ENCODE results near the gene BMPR1B. TPM values are rescaled to one million over a fixed set of nuclear protein-coding genes. Genes with fewer than 3 reads are reported as not detected.

The BMPR1B gene
- total and polyA plus RNA-seq, 2 of the 8 experiments (the other 6 are each of a cell fraction or from before 2014, with no cell fraction given): 0.14 to 1.1 TPM

GRCh38 chr4:94759767-94760211 is 2.0 kb downstream of the BMPR1B start:
- Histone ChIP-seq H3K27me3 (replicated peaks in 1 of 4; ENCODE audit: control insufficient read depth in 3 of 4, extremely low read depth in 1 of 4, insufficient read depth in 3 of 4, low read length in 3 of 4) (peaks cover 1 to 45% (median 22%) of the 10 kb centered on the region in 4 experiments), H4K20me1 (replicated peaks in 1 of 2; ENCODE audit: control insufficient read depth in 1 of 2, insufficient read depth in 2 of 2, low read length in 2 of 2) (no peaks in the 10 kb centered on the region), H2BK120ac (replicated peaks; ENCODE audit: low read depth, low read length) (no peak overlapping the region), H3K27ac (ENCODE audit: low read depth, low read length) (no peak overlapping the region), H3K4ac (replicated peaks; ENCODE audit: insufficient read length, low read depth, low read length) (no peak overlapping the region), H3K18ac (ENCODE audit: extremely low read depth, low read length) (no peak overlapping the region), H3K56ac (replicated peaks; ENCODE audit: insufficient read length, low read depth, low read length) (no peak overlapping the region), H4K8ac (ENCODE audit: extremely low read depth, insufficient read depth, low read length) (no peak overlapping the region), H2BK5ac (ENCODE audit: low read depth, low read length) (no peak overlapping the region), H3K9ac (replicated peaks in 1 of 4; ENCODE audit: extremely low read depth in 1 of 4, low read depth in 3 of 4, low read length in 3 of 4) (no peak overlapping the region), H3K4me3 (ENCODE audit: extremely low read depth in 1 of 4, insufficient read depth in 2 of 4, low read depth in 3 of 4, low read length in 4 of 4) (no peak overlapping the region), H4K5ac (ENCODE audit: insufficient read length, low read depth, low read length) (no peak overlapping the region), H3K79me2 (ENCODE audit: control insufficient read depth in 1 of 2, insufficient read depth in 2 of 2, low read length in 2 of 2) (no peaks in the 10 kb centered on the region), H3K9me3 (ENCODE audit: insufficient read depth in 2 of 2, low read depth in 1 of 2, low read length in 1 of 2) (no peaks in the 10 kb centered on the region), H3K23me2 (ENCODE audit: low read depth, low read length) (peaks cover 12% of the 10 kb centered on the region), H3K23ac (ENCODE audit: insufficient read length) (no peak overlapping the region), H2BK12ac (ENCODE audit: low read depth, low read length) (no peak overlapping the region), H3K79me1 (ENCODE audit: low read depth, low read length) (no peaks in the 10 kb centered on the region), H2BK15ac (ENCODE audit: low read length) (no peak overlapping the region), H3K36me3 (ENCODE audit: control insufficient read depth in 2 of 4, insufficient read depth in 4 of 4, low read length in 3 of 4) (no peaks in the 10 kb centered on the region), H2AK5ac (ENCODE audit: low read depth, low read length) (no peak overlapping the region), H3K14ac (ENCODE audit: insufficient read length) (no peak overlapping the region), H3K4me2 (ENCODE audit: insufficient read depth in 1 of 2, low read depth in 2 of 2, low read length in 2 of 2) (no peak overlapping the region; a peak in 1 of 4 replicates), H3K4me1 (replicated peaks in 1 of 4; ENCODE audit: control insufficient read depth in 3 of 4, insufficient read depth in 4 of 4, low read length in 3 of 4) (no peaks in the 10 kb centered on the region), H2AFZ (ENCODE audit: low read length) (no peak overlapping the region), H2BK20ac (ENCODE audit: low read length) (no peak overlapping the region), H4K91ac (replicated peaks; ENCODE audit: insufficient read length, low read length) (no peak overlapping the region)
- no peak for FAIRE-seq
- WGBS, 2 experiments (ENCODE audit: extremely low coverage in 1 of 2, insufficient coverage in 1 of 2, insufficient read length in 1 of 2, insufficient replicate concordance in 2 of 2, low coverage in 1 of 2, low lambda C conversion rate in 2 of 2, missing lambda C conversion rate in 1 of 2): 96% methylated on average over 1 of the region's 1 CpG; no CpG with 5 or more reads in 1 of the 2 experiments
- ChIA-PET POLR2A (ENCODE audit: partially characterized antibody) (no interaction called here), CTCF (ENCODE audit: partially characterized antibody) (interaction anchor here (1.2 to 1.5 kb wide), 2 partner anchors 22 to 335 kb away, joined by 3 to 5 read pairs; no protein-coding TSS in a partner anchor)
- DNase-seq (ENCODE audit: low read depth in 1 of 2, low spot score in 2 of 2): no peak
- no peak for TF ChIP-seq EZH2 (IDR thresholded peaks at IDR 0.05; ENCODE audit: low read depth, low read length, severe bottlenecking)
- TF ChIP-seq POLR2AphosphoS5 (IDR thresholded peaks at IDR 0.05; ENCODE audit: low read depth, low read length): no peak
- TF ChIP-seq SP1 (IDR thresholded peaks at IDR 0.05; ENCODE audit: low read depth, low read length): no peak
- no peak for TF ChIP-seq KDM4A (IDR thresholded peaks at IDR 0.05; ENCODE audit: low read depth, low read length, severe bottlenecking)
- TF ChIP-seq ATF3 (IDR thresholded peaks at IDR 0.05; ENCODE audit: insufficient read depth, low read depth, low read length): no peak
- no peak for TF ChIP-seq HDAC2 (IDR thresholded peaks at IDR 0.05; ENCODE audit: borderline replicate concordance in 1 of 2, low read depth in 2 of 2, low read length in 2 of 2)
- no peak for TF ChIP-seq MAX (IDR thresholded peaks at IDR 0.05)
- TF ChIP-seq CTCF (IDR thresholded peaks at IDR 0.05; ENCODE audit: control extremely low read depth in 1 of 3, insufficient read depth in 1 of 3, low read depth in 1 of 3, low read length in 3 of 3): no peak
- TF ChIP-seq TEAD4 (IDR thresholded peaks at IDR 0.05; ENCODE audit: low read depth, low read length): no peak

Data from H1 (cell line).